Kidney epithelial cell (primary cell): ENCODE results near the gene GPR15. TPM values are rescaled to one million over a fixed set of nuclear protein-coding genes. Genes with fewer than 3 reads are reported as not detected.

Experiments used
- DNase-seq: peaks from one replicate; pipeline ENCODE4 v3.0.0-alpha.2; 2010; ENCODE audit warnings: low read depth
- H3K27me3 ChIP-seq: 2 replicates; pipeline ENCODE4 v1.6.0; 2011; ENCODE audit warnings: low read length; ENCODE audit not compliant: control insufficient read depth, insufficient read depth
- H3K36me3 ChIP-seq: 2 replicates; pipeline ENCODE4 v1.5.1; 2011; ENCODE audit warnings: low read length; ENCODE audit not compliant: control insufficient read depth, insufficient read depth
- H3K4me3 ChIP-seq: 2 replicates; pipeline ENCODE4 v1.5.1; 2011; ENCODE audit warnings: low read depth, mild to moderate bottlenecking, control low read depth, low read length
- CTCF ChIP-seq: IDR thresholded peaks from 2 replicates; pipeline ENCODE4 v1.5.1; 2011; ENCODE audit warnings: mild to moderate bottlenecking, moderate library complexity, low read length, control low read depth, inconsistent platforms; ENCODE audit not compliant: insufficient read depth, poor library complexity, severe bottlenecking
- total RNA-seq: library from RNA; depleted of rRNA; stranded (reverse); fragments of >200 nt; gene quantifications from 2 replicates; pipeline ENCODE4 v1.2.3, GENCODE V29; 2015

Gene GPR15
- total RNA-seq, 1 donor from 2014 or later: not detected

- TF ChIP-seq CTCF: no peak
- H3K36me3 ChIP-seq: no peaks in the 10 kb centered on the region
Measured at GRCh38 chr3:98513736-98514135, 18.0 kb upstream of the GPR15 start.

GRCh38 chr3:98514948-98515347 is 16.8 kb upstream of the GPR15 start:
- no peak for DNase-seq
- H3K4me3 ChIP-seq: no peak overlapping the region
- no peaks in the 10 kb centered on the region for H3K27me3 ChIP-seq
- TF ChIP-seq CTCF: no peak
- H3K36me3 ChIP-seq: no peaks in the 10 kb centered on the region

More at GRCh38 chr3:98513736-98514135, 18.0 kb upstream of the GPR15 start:
- no peak for DNase-seq
- no peaks in the 10 kb centered on the region for H3K27me3 ChIP-seq
- no peak overlapping the region for H3K4me3 ChIP-seq

- no peak for TF ChIP-seq CTCF
- Histone ChIP-seq H3K27me3 (no peaks in the 10 kb centered on the region), H3K36me3 (no peaks in the 10 kb centered on the region), H3K4me3 (no peak overlapping the region)
- no peak for DNase-seq
Measured at GRCh38 chr3:98518816-98519215, 13.0 kb upstream of the GPR15 start.

GRCh38 chr3:98519351-98519750 is 12.4 kb upstream of the GPR15 start:
- no peak for TF ChIP-seq CTCF
- Histone ChIP-seq H3K36me3 (no peaks in the 10 kb centered on the region), H3K4me3 (no peak overlapping the region), H3K27me3 (no peaks in the 10 kb centered on the region)
- DNase-seq: no peak

- DNase-seq: peak; percentile 44
- no peaks in the 10 kb centered on the region for H3K27me3 ChIP-seq
- H3K4me3 ChIP-seq: peak overlapping the region; percentile 72
- H3K36me3 ChIP-seq: no peaks in the 10 kb centered on the region
- no peak for TF ChIP-seq CTCF
Measured at GRCh38 chr3:98521897-98522543, 9.8 kb upstream of the GPR15 start.
